CD4-positive, alpha-beta T cell treated with Interleukin-12 subunit alpha and Interleukin-12 subunit beta, for 1 hour (primary cell): Measurements from ENCODE around the gene ACTN4.

Experiments
- DNase-seq: peaks from one replicate; pipeline ENCODE4 v3.0.0-alpha.2; 2020

ACTN4 gene

GRCh38 chr19:38774181-38774950 is 126.9 kb downstream of the ACTN4 start:
- DNase-seq = no peak

- no peak for DNase-seq
Observed at GRCh38 chr19:38778733-38779132, 131.3 kb downstream of the ACTN4 start.

- DNase-seq = no peak
Observed at GRCh38 chr19:38780443-38780842, 133.0 kb downstream of the ACTN4 start.

GRCh38 chr19:38781058-38781457 is 133.6 kb downstream of the ACTN4 start:
- no peak for DNase-seq
